Activated CD4-positive, alpha-beta T cell treated with anti-CD3 and anti-CD28 coated beads for 36 hours (primary cell): ENCODE data around the gene TLX1. TPM values are rescaled to one million over a fixed set of nuclear protein-coding genes. Genes with fewer than 3 reads are reported as not detected.

Experiments
- ATAC-seq: fragments of 200-7000 bp; cut with Tn5 transposase; one replicate; pipeline ENCODE4 v1.10.0; 2021; ENCODE audit warnings: mild to moderate bottlenecking, moderate library complexity
- CTCF ChIA-PET: fragments of 350-600 bp; sonication (Branson Sonifier 250); formaldehyde crosslinking; loops from one replicate; lab custom pipeline; 2021; ENCODE audit warnings: antibody characterized with exemption; lab: Charles Lee
- POLR2A ChIA-PET: fragments of 350-600 bp; sonication (Branson Sonifier 250); formaldehyde crosslinking; loops from one replicate; lab custom pipeline; 2021; ENCODE audit warnings: antibody characterized with exemption, inconsistent platforms; lab: Charles Lee
- DNase-seq: peaks from one replicate; pipeline ENCODE4 v3.0.0-alpha.2; 2020
- H3K27ac Mint-ChIP-seq: one replicate; pipeline ENCODE4 v1.8.0; 2021; ENCODE audit warnings: mixed read lengths
- H3K27me3 Mint-ChIP-seq: one replicate; pipeline ENCODE4 v1.8.0; 2021; ENCODE audit warnings: mixed read lengths
- H3K36me3 Mint-ChIP-seq: one replicate; pipeline ENCODE4 v1.8.0; 2021; ENCODE audit warnings: low read depth, mixed read lengths
- H3K4me1 Mint-ChIP-seq: one replicate; pipeline ENCODE4 v1.8.0; 2021; ENCODE audit warnings: mixed read lengths
- H3K4me3 Mint-ChIP-seq: one replicate; pipeline ENCODE4 v1.8.0; 2021; ENCODE audit warnings: mild to moderate bottlenecking, moderate library complexity, mixed read lengths
- H3K9me3 Mint-ChIP-seq: one replicate; pipeline ENCODE4 v1.8.0; 2021; ENCODE audit warnings: low read depth, mixed read lengths
- intact Hi-C, 2 experiments: fragments of 100-400 bp; cut with DNase I in 1 of 2; cut with micrococcal nuclease in 1 of 2; formaldehyde crosslinking; loops; one replicate each; pipeline versions ENCODE4 v1.14.2 to v1.15.1; 2022 to 2024; cut with DNase I, micrococcal nuclease
- total RNA-seq, 2 experiments: library from RNA; stranded (reverse); gene quantifications; one replicate each; pipeline ENCODE4 v1.2.3, GENCODE V29; 2021

Gene TLX1
- total RNA-seq, 2 experiments from 2014 or later = not detected

GRCh38 chr10:101095550-101096213 is 35.4 kb upstream of the TLX1 start:
- ChIA-PET POLR2A (interaction anchor here (1.6 kb wide), 1 partner anchor 46 kb away, joined by 4 read pairs; no protein-coding TSS in a partner anchor), CTCF (interaction anchor here (0.5 to 11.9 kb wide), 36 partner anchors 8 to 571 kb away, joined by 3 to 298 read pairs (median 4); partner anchors contain the start of genes PDZD7 and SFXN3)
- Mint-ChIP-seq H3K4me3 (no peak overlapping the region), H3K27me3 (peaks cover 27% of the 10 kb centered on the region), H3K4me1 (no peaks in the 10 kb centered on the region), H3K27ac (no peak overlapping the region), H3K36me3 (no peaks in the 10 kb centered on the region), H3K9me3 (no peaks in the 10 kb centered on the region)
- intact Hi-C loops = loop anchor here (1.0 kb wide), 1 partner anchor 47 kb away; no protein-coding TSS in a partner anchor
- ATAC-seq = peak; percentile 100
- peak; percentile 86 for DNase-seq

- H3K27me3 Mint-ChIP-seq = peaks cover 25% of the 10 kb centered on the region
- no peaks in the 10 kb centered on the region for H3K36me3 Mint-ChIP-seq
- H3K4me1 Mint-ChIP-seq = no peaks in the 10 kb centered on the region
- POLR2A ChIA-PET = interaction anchor here (1.6 kb wide), 1 partner anchor 45 kb away, joined by 4 read pairs; no protein-coding TSS in a partner anchor
- H3K9me3 Mint-ChIP-seq = no peaks in the 10 kb centered on the region
- H3K27ac Mint-ChIP-seq = no peak overlapping the region
- DNase-seq (no peak), ATAC-seq (no peak)
- no peak overlapping the region for H3K4me3 Mint-ChIP-seq
- CTCF ChIA-PET = interaction anchor here (0.9 to 11.9 kb wide), 22 partner anchors 8 to 117 kb away, joined by 3 to 298 read pairs (median 5); no protein-coding TSS in a partner anchor
- intact Hi-C loops = no loop called here
Measured at GRCh38 chr10:101096378-101096777, 34.7 kb upstream of the TLX1 start.

- no peaks in the 10 kb centered on the region for H3K36me3 Mint-ChIP-seq
Measured at GRCh38 chr10:101097881-101098280, 33.2 kb upstream of the TLX1 start.

GRCh38 chr10:101099901-101100300 is 31.2 kb upstream of the TLX1 start:
- intact Hi-C loops = no loop called here
- H3K27ac Mint-ChIP-seq = no peak overlapping the region
- no peaks in the 10 kb centered on the region for H3K9me3 Mint-ChIP-seq
- DNase-seq (no peak), ATAC-seq (no peak)
- ChIA-PET CTCF (interaction anchor here (0.7 to 11.9 kb wide), 6 partner anchors 39 to 760 kb away, joined by 3 to 298 read pairs (median 3); no protein-coding TSS in a partner anchor), POLR2A (no interaction called here)
- no peak overlapping the region for H3K4me3 Mint-ChIP-seq
- H3K27me3 Mint-ChIP-seq = peaks cover 21% of the 10 kb centered on the region
- H3K36me3 Mint-ChIP-seq = no peaks in the 10 kb centered on the region
- H3K4me1 Mint-ChIP-seq = no peaks in the 10 kb centered on the region

More at GRCh38 chr10:101097881-101098280, 33.2 kb upstream of the TLX1 start:
- Mint-ChIP-seq H3K4me1 (no peaks in the 10 kb centered on the region), H3K27ac (no peak overlapping the region), H3K9me3 (no peaks in the 10 kb centered on the region), H3K27me3 (peaks cover 27% of the 10 kb centered on the region), H3K4me3 (no peak overlapping the region)
- ATAC-seq (no peak), DNase-seq (no peak)
- intact Hi-C loops = no loop called here
- ChIA-PET CTCF (interaction anchor here (0.7 to 11.9 kb wide), 9 partner anchors 22 to 459 kb away, joined by 3 to 298 read pairs (median 3); no protein-coding TSS in a partner anchor), POLR2A (no interaction called here)

GRCh38 chr10:101101372-101101881 is 29.7 kb upstream of the TLX1 start:
- intact Hi-C loops = no loop called here
- Mint-ChIP-seq H3K4me3 (no peak overlapping the region), H3K27ac (no peak overlapping the region), H3K27me3 (peaks cover 21% of the 10 kb centered on the region), H3K9me3 (no peaks in the 10 kb centered on the region), H3K36me3 (no peaks in the 10 kb centered on the region), H3K4me1 (no peaks in the 10 kb centered on the region)
- CTCF ChIA-PET = interaction anchor here (1.0 to 11.9 kb wide), 7 partner anchors 22 to 80 kb away, joined by 3 to 298 read pairs (median 3); no protein-coding TSS in a partner anchor
- POLR2A ChIA-PET = no interaction called here
- no peak for ATAC-seq
- DNase-seq = no peak

GRCh38 chr10:101103430-101103829 is 27.7 kb upstream of the TLX1 start:
- Mint-ChIP-seq H3K36me3 (no peaks in the 10 kb centered on the region), H3K27ac (no peak overlapping the region), H3K4me3 (no peak overlapping the region), H3K27me3 (peaks cover 17% of the 10 kb centered on the region), H3K4me1 (no peaks in the 10 kb centered on the region), H3K9me3 (no peaks in the 10 kb centered on the region)
- ChIA-PET POLR2A (no interaction called here), CTCF (interaction anchor here (1.2 to 3.5 kb wide), 2 partner anchors 9 to 39 kb away, joined by 7 to 13 read pairs; no protein-coding TSS in a partner anchor)
- no peak for DNase-seq
- no peak for ATAC-seq
- intact Hi-C loops = no loop called here

- Mint-ChIP-seq H3K27ac (no peak overlapping the region), H3K4me3 (no peak overlapping the region), H3K36me3 (no peaks in the 10 kb centered on the region), H3K4me1 (no peaks in the 10 kb centered on the region), H3K9me3 (no peaks in the 10 kb centered on the region), H3K27me3 (peaks cover 12% of the 10 kb centered on the region)
- ChIA-PET CTCF (interaction anchor here (0.8 to 2.8 kb wide), 2 partner anchors 11 to 36 kb away, joined by 3 to 16 read pairs; no protein-coding TSS in a partner anchor), POLR2A (no interaction called here)
- ATAC-seq (no peak), DNase-seq (no peak)
- intact Hi-C loops = no loop called here
Measured at GRCh38 chr10:101106351-101106750, 24.7 kb upstream of the TLX1 start.

GRCh38 chr10:101107771-101108170 is 23.3 kb upstream of the TLX1 start:
- ATAC-seq (no peak), DNase-seq (no peak)
- Mint-ChIP-seq H3K27me3 (peaks cover 15% of the 10 kb centered on the region), H3K9me3 (no peaks in the 10 kb centered on the region), H3K4me3 (no peak overlapping the region), H3K4me1 (no peaks in the 10 kb centered on the region), H3K36me3 (no peaks in the 10 kb centered on the region), H3K27ac (no peak overlapping the region)
- ChIA-PET CTCF (interaction anchor here (0.7 to 2.8 kb wide), 2 partner anchors 12 to 47 kb away, joined by 3 to 16 read pairs; no protein-coding TSS in a partner anchor), POLR2A (no interaction called here)
- intact Hi-C loops = no loop called here

GRCh38 chr10:101110856-101111523 is 20.1 kb upstream of the TLX1 start:
- intact Hi-C loops = no loop called here
- ChIA-PET CTCF (interaction anchor here (0.5 to 1.4 kb wide), 2 partner anchors 16 to 102 kb away, joined by 4 to 7 read pairs; no protein-coding TSS in a partner anchor), POLR2A (no interaction called here)
- peaks cover 23% of the 10 kb centered on the region for H3K27me3 Mint-ChIP-seq
- ATAC-seq = no peak
- no peaks in the 10 kb centered on the region for H3K4me1 Mint-ChIP-seq
- no peaks in the 10 kb centered on the region for H3K36me3 Mint-ChIP-seq
- no peak for DNase-seq
- no peak overlapping the region for H3K27ac Mint-ChIP-seq
- H3K4me3 Mint-ChIP-seq = no peak overlapping the region
- no peaks in the 10 kb centered on the region for H3K9me3 Mint-ChIP-seq

GRCh38 chr10:101111547-101111946 is 19.6 kb upstream of the TLX1 start:
- H3K27ac Mint-ChIP-seq = no peak overlapping the region
- ChIA-PET CTCF (no interaction called here), POLR2A (no interaction called here)
- no peaks in the 10 kb centered on the region for H3K36me3 Mint-ChIP-seq
- H3K4me1 Mint-ChIP-seq = no peaks in the 10 kb centered on the region
- H3K4me3 Mint-ChIP-seq = no peak overlapping the region
- DNase-seq (no peak), ATAC-seq (no peak)
- intact Hi-C loops = no loop called here
- H3K27me3 Mint-ChIP-seq = peaks cover 23% of the 10 kb centered on the region
- no peaks in the 10 kb centered on the region for H3K9me3 Mint-ChIP-seq
